HG02610 (cell line): ENCODE results near the gene ZBTB45.

Experiments used
- ATAC-seq: cut with Tn5 transposase; IDR thresholded peaks from one replicate; pipeline ENCODE4 v1.9.1; 2021; ENCODE audit warnings: mild to moderate bottlenecking, moderate library complexity; ENCODE audit not compliant: unreplicated experiment

ZBTB45 gene

GRCh38 chr19:58519355-58520256 lies at the start of gene ZBTB45:
TSS of gene ZBTB45 (minus strand) at chr19:58519810. CDS start at chr19:58517673, 2,137 bp downstream.
- ATAC-seq: peak; percentile 76

- no peak for ATAC-seq
Measured at GRCh38 chr19:58568453-58569130, 49.0 kb upstream of the ZBTB45 start.

GRCh38 chr19:58566989-58567388 lies 47.4 kb upstream of the ZBTB45 start:
- ATAC-seq: no peak

GRCh38 chr19:58563823-58564222 lies 44.2 kb upstream of the ZBTB45 start:
- no peak for ATAC-seq

- ATAC-seq: no peak
Measured at GRCh38 chr19:58563034-58563573, 43.5 kb upstream of the ZBTB45 start.

- no peak for ATAC-seq
Measured at GRCh38 chr19:58562122-58563033, 42.8 kb upstream of the ZBTB45 start.

GRCh38 chr19:58561373-58562121 lies 41.9 kb upstream of the ZBTB45 start:
- ATAC-seq: no peak

- no peak for ATAC-seq
Measured at GRCh38 chr19:58560921-58561320, 41.3 kb upstream of the ZBTB45 start.

- no peak for ATAC-seq
Measured at GRCh38 chr19:58560007-58560887, 40.6 kb upstream of the ZBTB45 start.

GRCh38 chr19:58559275-58560006 lies 39.8 kb upstream of the ZBTB45 start:
- no peak for ATAC-seq

GRCh38 chr19:58558623-58559274 lies 39.1 kb upstream of the ZBTB45 start:
- peak; percentile 48 for ATAC-seq

- peak; percentile 0 for ATAC-seq
Measured at GRCh38 chr19:58558066-58558622, 38.5 kb upstream of the ZBTB45 start, which contains the start of gene UBE2M. TSS of gene UBE2M (minus strand) at chr19:58558611. CDS start at chr19:58558381, 230 bp downstream.

- ATAC-seq: no peak
Measured at GRCh38 chr19:58557221-58558065, 37.8 kb upstream of the ZBTB45 start.

GRCh38 chr19:58556622-58557220 lies 37.1 kb upstream of the ZBTB45 start:
- ATAC-seq: no peak

GRCh38 chr19:58555920-58556621 lies 36.5 kb upstream of the ZBTB45 start:
- no peak for ATAC-seq
